GM23338 (cell line): ENCODE data around the gene FAM181B. TPM values are rescaled to one million over a fixed set of nuclear protein-coding genes. Genes with fewer than 3 reads are reported as not detected.
A peak's percentile ranks its signal among the peaks of the same experiment; 100 is the strongest.

Experiments used
- ATAC-seq: fragments of 200-7000 bp; cut with Tn5 transposase; 3 replicates; pipeline ENCODE4 v1.9.1; 2020
- DNase-seq: peaks from one replicate; pipeline ENCODE4 v3.0.0-alpha.2; 2015; ENCODE audit warnings: low spot score
- H2AFZ ChIP-seq: fragments of 200-600 bp; sonication (generic); 2 replicates; pipeline ENCODE4 v1.8.0; 2016; ENCODE audit warnings: antibody characterized with exemption, mild to moderate bottlenecking, moderate library complexity
- H3F3A ChIP-seq: fragments of 200-600 bp; sonication (generic); replicated peaks from 2 replicates; pipeline ENCODE4 v1.8.0; 2017; ENCODE audit warnings: antibody characterized with exemption, mixed run types, low read depth
- H3K27ac ChIP-seq: fragments of 200-600 bp; sonication (generic); 2 replicates; pipeline ENCODE4 v1.6.1; 2016; ENCODE audit warnings: low read depth
- H3K27me3 ChIP-seq: fragments of 200-600 bp; sonication (generic); 2 replicates; pipeline ENCODE4 v1.8.0; 2016; ENCODE audit warnings: mild to moderate bottlenecking, mixed run types, moderate library complexity; ENCODE audit not compliant: insufficient read depth
- H3K36me3 ChIP-seq: fragments of 200-600 bp; sonication (generic); 2 replicates; pipeline ENCODE4 v1.8.0; 2016; ENCODE audit warnings: mild to moderate bottlenecking; ENCODE audit not compliant: insufficient read depth
- H3K4me1 ChIP-seq: fragments of 200-600 bp; sonication (generic); 2 replicates; pipeline ENCODE4 v1.8.0; 2016; ENCODE audit warnings: mild to moderate bottlenecking, moderate library complexity; ENCODE audit not compliant: insufficient read depth
- H3K4me2 ChIP-seq: fragments of 200-600 bp; sonication (generic); 2 replicates; pipeline ENCODE4 v1.7.1; 2017; ENCODE audit warnings: mixed run types
- H3K4me3 ChIP-seq: fragments of 200-600 bp; sonication (generic); 2 replicates; pipeline ENCODE4 v1.6.1; 2016; ENCODE audit warnings: mixed run types
- H3K79me2 ChIP-seq: fragments of 200-600 bp; sonication (generic); replicated peaks from 2 replicates; pipeline ENCODE4 v1.8.0; 2017; ENCODE audit warnings: mild to moderate bottlenecking; ENCODE audit not compliant: insufficient read depth
- H3K9me2 ChIP-seq: fragments of 200-600 bp; sonication (generic); 2 replicates; pipeline ENCODE4 v1.8.0; 2017; ENCODE audit not compliant: insufficient read depth
- H4K20me1 ChIP-seq: fragments of 200-600 bp; sonication (generic); replicated peaks from 2 replicates; pipeline ENCODE4 v1.8.0; 2017; ENCODE audit warnings: mild to moderate bottlenecking; ENCODE audit not compliant: insufficient read depth
- H3K27ac Mint-ChIP-seq: 2 replicates; pipeline ENCODE4 v1.8.0; 2020; ENCODE audit warnings: inconsistent platforms, mild to moderate bottlenecking, moderate library complexity, mixed read lengths
- H3K27me3 Mint-ChIP-seq: 3 replicates; pipeline ENCODE4 v1.8.0; 2022; ENCODE audit warnings: low read depth, mild to moderate bottlenecking, moderate library complexity, mixed read lengths, inconsistent platforms; ENCODE audit not compliant: insufficient read depth, poor library complexity
- H3K36me3 Mint-ChIP-seq: 3 replicates; pipeline ENCODE4 v1.8.0; 2021; ENCODE audit warnings: low read depth, mild to moderate bottlenecking, inconsistent platforms, moderate library complexity, mixed read lengths
- H3K4me1 Mint-ChIP-seq: 3 replicates; pipeline ENCODE4 v1.8.0; 2020; ENCODE audit warnings: mild to moderate bottlenecking, inconsistent platforms, mixed read lengths
- H3K4me3 Mint-ChIP-seq: 3 replicates; pipeline ENCODE4 v1.8.0; 2021; ENCODE audit warnings: moderate library complexity, mild to moderate bottlenecking, inconsistent platforms, mixed read lengths
- H3K9me3 Mint-ChIP-seq: 3 replicates; pipeline ENCODE4 v1.8.0; 2020; ENCODE audit warnings: moderate library complexity, mild to moderate bottlenecking, inconsistent platforms, mixed read lengths
- CREB1 ChIP-seq: fragments of 250-450 bp; sonication (Bioruptor Pico); IDR thresholded peaks from 2 replicates; pipeline ENCODE4 v1.5.0; 2020; ENCODE audit warnings: low read depth, mild to moderate bottlenecking, moderate library complexity
- CTCF ChIP-seq, 2 experiments: fragments of 200-600 bp in 1 of 2; sonication (generic) in 1 of 2; conservative IDR thresholded peaks; 2 replicates each; pipeline versions ENCODE4 v1.5.1 to v1.6.1; 2016 to 2017; ENCODE audit warnings: antibody characterized with exemption in 2 of 2, low read depth in 2 of 2, mild to moderate bottlenecking in 2 of 2, moderate library complexity in 1 of 2
- EZH2 ChIP-seq: fragments of 200-600 bp; sonication (generic); IDR thresholded peaks from one replicate; pipeline ENCODE4 v1.8.0; 2017; ENCODE audit warnings: antibody characterized with exemption, mild to moderate bottlenecking, low read depth; ENCODE audit not compliant: unreplicated experiment
- EZH2phosphoT487 ChIP-seq: fragments of 200-600 bp; sonication (generic); IDR thresholded peaks from one replicate; pipeline ENCODE4 v1.8.1; 2018; ENCODE audit warnings: antibody characterized with exemption; ENCODE audit not compliant: unreplicated experiment
- JUNB ChIP-seq: IDR thresholded peaks from one replicate; pipeline ENCODE4 v1.6.1; 2016; ENCODE audit warnings: antibody characterized with exemption; ENCODE audit not compliant: unreplicated experiment
- STAT1 ChIP-seq: IDR thresholded peaks from one replicate; pipeline ENCODE4 v1.6.1; 2016; ENCODE audit warnings: antibody characterized with exemption; ENCODE audit not compliant: unreplicated experiment
- ZNF331 ChIP-seq: fragments of 250-450 bp; sonication (Bioruptor Pico); IDR thresholded peaks from 2 replicates; pipeline ENCODE4 v1.5.0; 2020; ENCODE audit warnings: low read depth, mild to moderate bottlenecking, moderate library complexity
- polyA plus RNA-seq: library from polyadenylated mRNA; unstranded; fragments of >200 nt; fragmentation: Nextera tagmentation; extraction: Ambion mirVana; gene quantifications from 2 replicates; pipeline ENCODE4 v1.2.1, GENCODE V29; 2016
- total RNA-seq: library from RNA; depleted of rRNA; stranded (reverse); fragments of >200 nt; shearing (Covaris generic); gene quantifications from 2 replicates; pipeline ENCODE4 v1.2.3, GENCODE V29; 2014
- TF ChIP-seq, protein P1 (sequence below): IDR thresholded peaks from 2 replicates; pipeline ENCODE4 v1.6.1; 2016; ENCODE audit warnings: antibody characterized with exemption
- TF ChIP-seq, protein P2 (sequence below): fragments of 250-450 bp; sonication (Bioruptor Pico); IDR thresholded peaks from 2 replicates; pipeline ENCODE4 v1.5.0; 2020; ENCODE audit warnings: mild to moderate bottlenecking, moderate library complexity

The FAM181B gene
- total and polyA plus RNA-seq, 2 experiments from 2014 or later = 0.36 to 0.87 TPM

- TF ChIP-seq STAT1 (no peak), JUNB (no peak), EZH2 (no peak), EZH2phosphoT487 (no peak), CTCF (conservative IDR thresholded peaks at IDR 0.05; ENCODE audit: low read depth in 2 of 2) (no peak), CREB1 (CRISPR knock-in tag) (no peak), ZNF331 (CRISPR knock-in tag) (no peak)
- TF ChIP-seq, protein P1, sequence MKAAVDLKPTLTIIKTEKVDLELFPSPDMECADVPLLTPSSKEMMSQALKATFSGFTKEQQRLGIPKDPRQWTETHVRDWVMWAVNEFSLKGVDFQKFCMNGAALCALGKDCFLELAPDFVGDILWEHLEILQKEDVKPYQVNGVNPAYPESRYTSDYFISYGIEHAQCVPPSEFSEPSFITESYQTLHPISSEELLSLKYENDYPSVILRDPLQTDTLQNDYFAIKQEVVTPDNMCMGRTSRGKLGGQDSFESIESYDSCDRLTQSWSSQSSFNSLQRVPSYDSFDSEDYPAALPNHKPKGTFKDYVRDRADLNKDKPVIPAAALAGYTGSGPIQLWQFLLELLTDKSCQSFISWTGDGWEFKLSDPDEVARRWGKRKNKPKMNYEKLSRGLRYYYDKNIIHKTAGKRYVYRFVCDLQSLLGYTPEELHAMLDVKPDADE = no peak
These were observed 436 bp upstream of the FAM181B start (continued) for GRCh38 chr11:82734120-82734479.

GRCh38 chr11:82732734-82733443 lies 775 bp downstream of the FAM181B start:
- Histone ChIP-seq H3K4me2 (peak overlapping the region; percentile 88), H3K79me2 (no peaks in the 10 kb centered on the region), H3K27ac (no peak overlapping the region), H3K4me3 (peak overlapping the region; percentile 70), H3F3A (peaks cover 7% of the 10 kb centered on the region; the same call in 1 of the 2 replicates), H3K27me3 (peaks cover 60% of the 10 kb centered on the region), H3K4me1 (peaks cover 30% of the 10 kb centered on the region), H2AFZ (peak overlapping the region; percentile 75), H4K20me1 (no peaks in the 10 kb centered on the region), H3K9me2 (no peaks in the 10 kb centered on the region), H3K36me3 (no peaks in the 10 kb centered on the region)
- peaks cover 41% of the 10 kb centered on the region for H3K27me3 Mint-ChIP-seq
- H3K4me3 Mint-ChIP-seq = peak overlapping the region; percentile 74
- H3K36me3 Mint-ChIP-seq = no peaks in the 10 kb centered on the region; the same call in 2 of the 3 replicates
- no peaks in the 10 kb centered on the region for H3K9me3 Mint-ChIP-seq
- no peak overlapping the region for H3K27ac Mint-ChIP-seq
- H3K4me1 Mint-ChIP-seq = peaks cover 26% of the 10 kb centered on the region
- DNase-seq = peak; percentile 60
- ATAC-seq = peak; percentile 27
- TF ChIP-seq CREB1 (CRISPR knock-in tag) (no peak), CTCF (conservative IDR thresholded peaks at IDR 0.05; ENCODE audit: low read depth in 2 of 2) (no peak), EZH2 (no peak)
- TF ChIP-seq, protein P1 = no peak
- TF ChIP-seq, protein P2, sequence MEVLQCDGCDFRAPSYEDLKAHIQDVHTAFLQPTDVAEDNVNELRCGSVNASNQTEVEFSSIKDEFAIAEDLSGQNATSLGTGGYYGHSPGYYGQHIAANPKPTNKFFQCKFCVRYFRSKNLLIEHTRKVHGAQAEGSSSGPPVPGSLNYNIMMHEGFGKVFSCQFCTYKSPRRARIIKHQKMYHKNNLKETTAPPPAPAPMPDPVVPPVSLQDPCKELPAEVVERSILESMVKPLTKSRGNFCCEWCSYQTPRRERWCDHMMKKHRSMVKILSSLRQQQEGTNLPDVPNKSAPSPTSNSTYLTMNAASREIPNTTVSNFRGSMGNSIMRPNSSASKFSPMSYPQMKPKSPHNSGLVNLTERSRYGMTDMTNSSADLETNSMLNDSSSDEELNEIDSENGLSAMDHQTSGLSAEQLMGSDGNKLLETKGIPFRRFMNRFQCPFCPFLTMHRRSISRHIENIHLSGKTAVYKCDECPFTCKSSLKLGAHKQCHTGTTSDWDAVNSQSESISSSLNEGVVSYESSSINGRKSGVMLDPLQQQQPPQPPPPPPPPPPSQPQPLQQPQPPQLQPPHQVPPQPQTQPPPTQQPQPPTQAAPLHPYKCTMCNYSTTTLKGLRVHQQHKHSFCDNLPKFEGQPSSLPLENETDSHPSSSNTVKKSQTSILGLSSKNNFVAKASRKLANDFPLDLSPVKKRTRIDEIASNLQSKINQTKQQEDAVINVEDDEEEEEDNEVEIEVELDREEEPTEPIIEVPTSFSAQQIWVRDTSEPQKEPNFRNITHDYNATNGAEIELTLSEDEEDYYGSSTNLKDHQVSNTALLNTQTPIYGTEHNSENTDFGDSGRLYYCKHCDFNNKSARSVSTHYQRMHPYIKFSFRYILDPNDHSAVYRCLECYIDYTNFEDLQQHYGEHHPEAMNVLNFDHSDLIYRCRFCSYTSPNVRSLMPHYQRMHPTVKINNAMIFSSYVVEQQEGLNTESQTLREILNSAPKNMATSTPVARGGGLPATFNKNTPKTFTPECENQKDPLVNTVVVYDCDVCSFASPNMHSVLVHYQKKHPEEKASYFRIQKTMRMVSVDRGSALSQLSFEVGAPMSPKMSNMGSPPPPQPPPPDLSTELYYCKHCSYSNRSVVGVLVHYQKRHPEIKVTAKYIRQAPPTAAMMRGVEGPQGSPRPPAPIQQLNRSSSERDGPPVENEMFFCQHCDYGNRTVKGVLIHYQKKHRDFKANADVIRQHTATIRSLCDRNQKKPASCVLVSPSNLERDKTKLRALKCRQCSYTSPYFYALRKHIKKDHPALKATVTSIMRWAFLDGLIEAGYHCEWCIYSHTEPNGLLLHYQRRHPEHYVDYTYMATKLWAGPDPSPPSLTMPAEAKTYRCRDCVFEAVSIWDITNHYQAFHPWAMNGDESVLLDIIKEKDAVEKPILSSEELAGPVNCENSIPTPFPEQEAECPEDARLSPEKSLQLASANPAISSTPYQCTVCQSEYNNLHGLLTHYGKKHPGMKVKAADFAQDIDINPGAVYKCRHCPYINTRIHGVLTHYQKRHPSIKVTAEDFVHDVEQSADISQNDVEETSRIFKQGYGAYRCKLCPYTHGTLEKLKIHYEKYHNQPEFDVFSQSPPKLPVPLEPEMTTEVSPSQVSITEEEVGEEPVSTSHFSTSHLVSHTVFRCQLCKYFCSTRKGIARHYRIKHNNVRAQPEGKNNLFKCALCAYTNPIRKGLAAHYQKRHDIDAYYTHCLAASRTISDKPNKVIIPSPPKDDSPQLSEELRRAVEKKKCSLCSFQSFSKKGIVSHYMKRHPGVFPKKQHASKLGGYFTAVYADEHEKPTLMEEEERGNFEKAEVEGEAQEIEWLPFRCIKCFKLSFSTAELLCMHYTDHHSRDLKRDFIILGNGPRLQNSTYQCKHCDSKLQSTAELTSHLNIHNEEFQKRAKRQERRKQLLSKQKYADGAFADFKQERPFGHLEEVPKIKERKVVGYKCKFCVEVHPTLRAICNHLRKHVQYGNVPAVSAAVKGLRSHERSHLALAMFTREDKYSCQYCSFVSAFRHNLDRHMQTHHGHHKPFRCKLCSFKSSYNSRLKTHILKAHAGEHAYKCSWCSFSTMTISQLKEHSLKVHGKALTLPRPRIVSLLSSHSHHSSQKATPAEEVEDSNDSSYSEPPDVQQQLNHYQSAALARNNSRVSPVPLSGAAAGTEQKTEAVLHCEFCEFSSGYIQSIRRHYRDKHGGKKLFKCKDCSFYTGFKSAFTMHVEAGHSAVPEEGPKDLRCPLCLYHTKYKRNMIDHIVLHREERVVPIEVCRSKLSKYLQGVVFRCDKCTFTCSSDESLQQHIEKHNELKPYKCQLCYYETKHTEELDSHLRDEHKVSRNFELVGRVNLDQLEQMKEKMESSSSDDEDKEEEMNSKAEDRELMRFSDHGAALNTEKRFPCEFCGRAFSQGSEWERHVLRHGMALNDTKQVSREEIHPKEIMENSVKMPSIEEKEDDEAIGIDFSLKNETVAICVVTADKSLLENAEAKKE (CRISPR knock-in tag) = no peak
